ENCODE results near the gene MYRIP. TPM values are rescaled to one million over a fixed set of nuclear protein-coding genes. Genes with fewer than 3 reads are reported as not detected.

MYRIP gene
- total and polyA plus RNA-seq, 2 experiments from 2014 or later, result 1.5 to 1.8 TPM

GRCh38 chr3:40309418-40309924 is 500.1 kb downstream of the MYRIP start, which contains the start of gene EIF1B (continued):
- TF ChIP-seq ZNF462 (CRISPR knock-in tag; IDR thresholded peaks at IDR 0.05), result no peak
- TF ChIP-seq STAT1 (IDR thresholded peaks at IDR 0.05; ENCODE audit: unreplicated experiment), result no peak
- TF ChIP-seq ZNF114 (CRISPR knock-in tag; IDR thresholded peaks at IDR 0.05), result no peak
- TF ChIP-seq EZH2phosphoT487 (IDR thresholded peaks at IDR 0.05; ENCODE audit: unreplicated experiment), result no peak
- TF ChIP-seq NANOG (IDR thresholded peaks at IDR 0.05; ENCODE audit: borderline replicate concordance), result no peak

Small RNA genes lying within 50 kb of the gene (small RNA-seq; reads per million reads assigned to genes)
- gene RF00264 (ENCODE audit: low replicate concordance) (not detected), gene RN7SL411P (ENCODE audit: low replicate concordance) (not detected), gene RNU4-56P (ENCODE audit: low replicate concordance) (not detected)
